ENCODE measurements around the gene PTBP3.
"Not testable (repeated sequence)": the region's sequence is repeated elsewhere in the genome, so short reads cannot be mapped to it uniquely, and the experiment has no call there.

PTBP3 gene

GRCh38 chr9:112322701-112323377 is 10.6 kb downstream of the PTBP3 start:
- no peak for DNase-seq (ENCODE audit: low read depth)

GRCh38 chr9:112316258-112316943 is 17.0 kb downstream of the PTBP3 start:
- DNase-seq (ENCODE audit: low read depth) = no peak

- no peak for DNase-seq (ENCODE audit: low read depth)
These were observed 17.8 kb downstream of the PTBP3 start for GRCh38 chr9:112315331-112316257.

- DNase-seq (ENCODE audit: low read depth) = no peak
These were observed 21.3 kb downstream of the PTBP3 start for GRCh38 chr9:112312139-112312538.

GRCh38 chr9:112311497-112311896 is 21.9 kb downstream of the PTBP3 start:
- no peak for DNase-seq (ENCODE audit: low read depth)

GRCh38 chr9:112310826-112311225 is 22.6 kb downstream of the PTBP3 start:
- DNase-seq (ENCODE audit: low read depth) = no peak

- DNase-seq (ENCODE audit: low read depth) = no peak
These were observed 24.8 kb downstream of the PTBP3 start for GRCh38 chr9:112308588-112308987.

- DNase-seq (ENCODE audit: low read depth) = no peak
These were observed 32.0 kb downstream of the PTBP3 start for GRCh38 chr9:112301420-112301819.

- DNase-seq (ENCODE audit: low read depth) = no peak
These were observed 33.9 kb downstream of the PTBP3 start for GRCh38 chr9:112299514-112299913.

- DNase-seq (ENCODE audit: low read depth) = no peak
These were observed 36.5 kb downstream of the PTBP3 start for GRCh38 chr9:112296929-112297328.

- DNase-seq (ENCODE audit: low read depth) = no peak
These were observed 38.2 kb downstream of the PTBP3 start for GRCh38 chr9:112295174-112295573.

GRCh38 chr9:112288029-112288428 is 45.4 kb downstream of the PTBP3 start:
- DNase-seq (ENCODE audit: low read depth) = no peak

- DNase-seq (ENCODE audit: low read depth) = no peak
These were observed 46.5 kb downstream of the PTBP3 start for GRCh38 chr9:112286926-112287325.

- no peak for DNase-seq (ENCODE audit: low read depth)
These were observed 48.4 kb downstream of the PTBP3 start for GRCh38 chr9:112285056-112285455.

- DNase-seq (ENCODE audit: low read depth) = no peak
These were observed 49.7 kb downstream of the PTBP3 start for GRCh38 chr9:112283582-112284253.

- DNase-seq (ENCODE audit: low read depth) = not testable (repeated sequence)
These were observed 50.6 kb downstream of the PTBP3 start for GRCh38 chr9:112282841-112283240.

GRCh38 chr9:112280904-112281303 is 52.5 kb downstream of the PTBP3 start:
- DNase-seq (ENCODE audit: low read depth) = no peak

- DNase-seq (ENCODE audit: low read depth) = no peak
These were observed 53.9 kb downstream of the PTBP3 start for GRCh38 chr9:112279501-112279900.

GRCh38 chr9:112278152-112278551 is 55.3 kb downstream of the PTBP3 start:
- no peak for DNase-seq (ENCODE audit: low read depth)

- DNase-seq (ENCODE audit: low read depth) = no peak
These were observed 58.8 kb downstream of the PTBP3 start for GRCh38 chr9:112274600-112274999.

- DNase-seq (ENCODE audit: low read depth) = no peak
These were observed 59.5 kb downstream of the PTBP3 start for GRCh38 chr9:112273876-112274275.

- DNase-seq (ENCODE audit: low read depth) = no peak
These were observed 61.8 kb downstream of the PTBP3 start for GRCh38 chr9:112271466-112272098.
